ENCODE data around the gene SIGLEC10. TPM values are rescaled to one million over a fixed set of nuclear protein-coding genes. Genes with fewer than 3 reads are reported as not detected.

Gene SIGLEC10
- total RNA-seq, 1 experiment from 2014 or later, result not detected

DNA sequence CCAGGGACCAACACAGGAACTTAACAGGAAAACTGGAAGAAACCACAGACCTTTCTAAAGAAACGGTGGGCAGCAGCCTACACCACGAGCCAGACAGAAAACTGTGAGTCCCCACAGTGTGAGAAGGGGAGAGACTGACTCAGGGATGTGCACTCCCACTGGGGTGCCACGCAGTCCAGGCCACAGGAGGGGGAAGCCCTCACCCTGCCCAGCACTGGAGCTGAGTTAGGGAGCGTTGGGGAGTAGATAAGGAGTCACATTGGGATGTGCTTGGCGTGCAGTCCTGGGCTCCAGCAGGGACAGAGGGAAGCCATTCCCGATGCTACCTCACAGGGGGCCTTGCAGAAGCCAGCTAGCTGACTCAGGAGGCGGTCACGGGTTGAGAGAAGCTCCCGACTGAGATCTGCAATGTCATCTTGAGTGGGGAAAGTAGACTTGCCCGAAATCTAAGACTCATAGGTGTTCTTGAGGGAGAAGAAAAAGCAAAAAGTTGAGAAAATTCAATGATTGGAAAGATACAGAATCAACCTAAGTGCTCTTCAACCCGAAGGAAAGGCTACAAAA is 23.5 kb upstream of the SIGLEC10 start (continued):
- TF ChIP-seq, protein P1, sequence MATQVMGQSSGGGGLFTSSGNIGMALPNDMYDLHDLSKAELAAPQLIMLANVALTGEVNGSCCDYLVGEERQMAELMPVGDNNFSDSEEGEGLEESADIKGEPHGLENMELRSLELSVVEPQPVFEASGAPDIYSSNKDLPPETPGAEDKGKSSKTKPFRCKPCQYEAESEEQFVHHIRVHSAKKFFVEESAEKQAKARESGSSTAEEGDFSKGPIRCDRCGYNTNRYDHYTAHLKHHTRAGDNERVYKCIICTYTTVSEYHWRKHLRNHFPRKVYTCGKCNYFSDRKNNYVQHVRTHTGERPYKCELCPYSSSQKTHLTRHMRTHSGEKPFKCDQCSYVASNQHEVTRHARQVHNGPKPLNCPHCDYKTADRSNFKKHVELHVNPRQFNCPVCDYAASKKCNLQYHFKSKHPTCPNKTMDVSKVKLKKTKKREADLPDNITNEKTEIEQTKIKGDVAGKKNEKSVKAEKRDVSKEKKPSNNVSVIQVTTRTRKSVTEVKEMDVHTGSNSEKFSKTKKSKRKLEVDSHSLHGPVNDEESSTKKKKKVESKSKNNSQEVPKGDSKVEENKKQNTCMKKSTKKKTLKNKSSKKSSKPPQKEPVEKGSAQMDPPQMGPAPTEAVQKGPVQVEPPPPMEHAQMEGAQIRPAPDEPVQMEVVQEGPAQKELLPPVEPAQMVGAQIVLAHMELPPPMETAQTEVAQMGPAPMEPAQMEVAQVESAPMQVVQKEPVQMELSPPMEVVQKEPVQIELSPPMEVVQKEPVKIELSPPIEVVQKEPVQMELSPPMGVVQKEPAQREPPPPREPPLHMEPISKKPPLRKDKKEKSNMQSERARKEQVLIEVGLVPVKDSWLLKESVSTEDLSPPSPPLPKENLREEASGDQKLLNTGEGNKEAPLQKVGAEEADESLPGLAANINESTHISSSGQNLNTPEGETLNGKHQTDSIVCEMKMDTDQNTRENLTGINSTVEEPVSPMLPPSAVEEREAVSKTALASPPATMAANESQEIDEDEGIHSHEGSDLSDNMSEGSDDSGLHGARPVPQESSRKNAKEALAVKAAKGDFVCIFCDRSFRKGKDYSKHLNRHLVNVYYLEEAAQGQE (IDR thresholded peaks at IDR 0.05; ENCODE audit: low read depth), result no peak

DNA sequence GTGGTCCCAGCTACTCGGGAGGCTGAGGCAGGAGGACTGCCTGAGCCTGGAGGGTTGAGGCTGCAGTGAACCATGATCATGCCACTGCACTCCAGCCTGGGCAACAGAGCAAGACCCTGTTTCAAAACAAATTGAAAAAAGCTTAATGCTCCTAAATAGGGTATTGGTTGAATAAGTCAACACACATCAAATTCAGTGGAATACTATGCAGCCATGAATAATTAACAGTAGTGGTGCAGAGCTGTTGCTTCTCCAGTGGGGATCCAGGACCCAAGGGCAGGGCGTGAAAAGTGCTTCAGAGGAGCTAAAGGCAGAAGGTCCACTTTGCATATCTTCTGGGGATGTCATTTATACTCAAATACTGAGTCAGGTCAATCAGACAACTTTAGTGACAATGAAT is 22.6 kb upstream of the SIGLEC10 start:
- ATAC-seq, result no peak
- Histone ChIP-seq H3K4me3 (replicated peaks in 1 of 2; ENCODE audit: low read depth in 1 of 2, low read length in 2 of 2) (no peak overlapping the region), H3K4me1 (ENCODE audit: control insufficient read depth in 1 of 2, insufficient read depth in 2 of 2, low read length in 2 of 2) (peaks cover 13 to 18% of the 10 kb centered on the region in 2 experiments), H3K4me2 (ENCODE audit: low read length) (no peak overlapping the region), H3K9ac (ENCODE audit: low read length) (no peak overlapping the region), H3K79me2 (ENCODE audit: insufficient read depth, low read length) (no peaks in the 10 kb centered on the region), H2AFZ (ENCODE audit: low read depth, low read length, poor library complexity, severe bottlenecking) (no peak overlapping the region), H3K27me3 (ENCODE audit: insufficient read depth, low read length) (peaks cover 18% of the 10 kb centered on the region), H3K36me3 (ENCODE audit: control insufficient read depth in 1 of 2, insufficient read depth in 2 of 2, low read length in 2 of 2) (no peaks in the 10 kb centered on the region), H3K9me2 (ENCODE audit: insufficient read depth) (no peaks in the 10 kb centered on the region), H3K9me3 (ENCODE audit: control insufficient read depth in 1 of 2, insufficient read depth in 1 of 2, low read depth in 1 of 2, low read length in 2 of 2) (no peaks in the 10 kb centered on the region), H4K20me1 (ENCODE audit: insufficient read depth) (no peaks in the 10 kb centered on the region), H3K27ac (ENCODE audit: low read depth, low read length) (no peak overlapping the region)
- RAD21 ChIA-PET (ENCODE audit: low non-redundant PET in 1 of 2, low total read pairs in 2 of 2, uncharacterized antibody in 2 of 2, unreplicated experiment in 2 of 2), result interaction anchor here in 1 of 2 experiments (1.0 kb wide), 1 partner anchor 101 kb away, joined by 3 read pairs; no protein-coding TSS in a partner anchor
- intact Hi-C loops (cut with micrococcal nuclease), result no loop called here
- no peak for DNase-seq (ENCODE audit: low read depth, low spot score)
- POLR2A ChIA-PET, result no interaction called here
- BruUV-seq (replicated peaks), result no TSS peak
- TF ChIP-seq SRF (IDR thresholded peaks at IDR 0.05; ENCODE audit: low read depth) (no peak), ELF1 (IDR thresholded peaks at IDR 0.05; ENCODE audit: borderline replicate concordance, low read depth) (no peak), EZH2phosphoT487 (IDR thresholded peaks at IDR 0.05; ENCODE audit: borderline replicate concordance) (no peak), POLR2A (IDR thresholded peaks at IDR 0.05; ENCODE audit: borderline replicate concordance, extremely low read depth, insufficient read depth, insufficient read length) (no peak), ZNF274 (IDR thresholded peaks at IDR 0.05; ENCODE audit: low read depth, low read length) (no peak), SIN3A (IDR thresholded peaks at IDR 0.05; ENCODE audit: low read depth) (no peak), EGR1 (IDR thresholded peaks at IDR 0.05; ENCODE audit: low read depth) (no peak), CEBPB (IDR thresholded peaks at IDR 0.05; ENCODE audit: low read depth) (no peak), RAD21 (IDR thresholded peaks at IDR 0.05; ENCODE audit: low read depth) (no peak)
- TF ChIP-seq, protein P1 (IDR thresholded peaks at IDR 0.05; ENCODE audit: low read depth), result no peak
- TF ChIP-seq, protein P2, sequence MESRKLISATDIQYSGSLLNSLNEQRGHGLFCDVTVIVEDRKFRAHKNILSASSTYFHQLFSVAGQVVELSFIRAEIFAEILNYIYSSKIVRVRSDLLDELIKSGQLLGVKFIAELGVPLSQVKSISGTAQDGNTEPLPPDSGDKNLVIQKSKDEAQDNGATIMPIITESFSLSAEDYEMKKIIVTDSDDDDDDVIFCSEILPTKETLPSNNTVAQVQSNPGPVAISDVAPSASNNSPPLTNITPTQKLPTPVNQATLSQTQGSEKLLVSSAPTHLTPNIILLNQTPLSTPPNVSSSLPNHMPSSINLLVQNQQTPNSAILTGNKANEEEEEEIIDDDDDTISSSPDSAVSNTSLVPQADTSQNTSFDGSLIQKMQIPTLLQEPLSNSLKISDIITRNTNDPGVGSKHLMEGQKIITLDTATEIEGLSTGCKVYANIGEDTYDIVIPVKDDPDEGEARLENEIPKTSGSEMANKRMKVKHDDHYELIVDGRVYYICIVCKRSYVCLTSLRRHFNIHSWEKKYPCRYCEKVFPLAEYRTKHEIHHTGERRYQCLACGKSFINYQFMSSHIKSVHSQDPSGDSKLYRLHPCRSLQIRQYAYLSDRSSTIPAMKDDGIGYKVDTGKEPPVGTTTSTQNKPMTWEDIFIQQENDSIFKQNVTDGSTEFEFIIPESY (IDR thresholded peaks at IDR 0.05; ENCODE audit: extremely low read depth, insufficient replicate concordance, low read length), result no peak
- TF ChIP-seq, protein P3, sequence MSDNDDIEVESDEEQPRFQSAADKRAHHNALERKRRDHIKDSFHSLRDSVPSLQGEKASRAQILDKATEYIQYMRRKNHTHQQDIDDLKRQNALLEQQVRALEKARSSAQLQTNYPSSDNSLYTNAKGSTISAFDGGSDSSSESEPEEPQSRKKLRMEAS (IDR thresholded peaks at IDR 0.05), result no peak
- CTCF ChIA-PET, result interaction anchor here (0.6 to 1.6 kb wide), 2 partner anchors 12 to 221 kb away, joined by 3 to 5 read pairs; no protein-coding TSS in a partner anchor

All from HCT116 (cell line).